ENCODE results near the gene NDUFAF2. TPM values are rescaled to one million over a fixed set of nuclear protein-coding genes. Genes with fewer than 3 reads are reported as not detected.
A peak's percentile ranks its signal among the peaks of the same experiment; 100 is the strongest.
"Not testable (repeated sequence)": the region's sequence is repeated elsewhere in the genome, so short reads cannot be mapped to it uniquely, and the experiment has no call there.

Gene NDUFAF2
- total and polyA plus RNA-seq, 7 donors, result 32.1 to 87.2 (median 57.4) TPM

DNA sequence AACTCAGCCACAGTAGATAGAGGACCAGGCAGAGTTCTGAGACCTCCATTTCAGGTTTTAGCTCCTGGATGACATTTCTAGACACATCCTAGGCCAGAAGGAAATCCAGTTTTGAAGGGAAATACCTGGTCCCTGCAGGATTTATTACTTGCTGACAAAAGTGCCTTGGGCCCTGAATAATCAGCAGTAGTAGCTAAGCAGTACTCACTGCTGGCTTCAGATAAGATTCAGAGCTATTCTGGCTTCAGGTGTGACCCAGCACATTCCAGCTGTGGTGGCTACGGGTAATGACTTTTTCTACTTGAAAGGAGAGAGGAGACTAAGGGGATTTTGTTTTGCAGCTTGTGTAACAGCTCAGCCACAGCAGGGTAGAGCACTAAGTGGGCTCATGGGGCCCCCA lies 34.0 kb downstream of the NDUFAF2 start:
- no peak overlapping the region for H3K4me3 ChIP-seq
- ATAC-seq (peak in 1 of 4 donors; percentile 27), DNase-seq (no peak)
- peaks cover 16% of the 10 kb centered on the region for H3K4me1 ChIP-seq
- intact Hi-C loops (cut with DNase I), result no loop called here
- no peaks in the 10 kb centered on the region for H3K36me3 ChIP-seq (ENCODE audit: insufficient read depth in 1 of 2, low read depth in 1 of 2)
- TF ChIP-seq, protein P1, sequence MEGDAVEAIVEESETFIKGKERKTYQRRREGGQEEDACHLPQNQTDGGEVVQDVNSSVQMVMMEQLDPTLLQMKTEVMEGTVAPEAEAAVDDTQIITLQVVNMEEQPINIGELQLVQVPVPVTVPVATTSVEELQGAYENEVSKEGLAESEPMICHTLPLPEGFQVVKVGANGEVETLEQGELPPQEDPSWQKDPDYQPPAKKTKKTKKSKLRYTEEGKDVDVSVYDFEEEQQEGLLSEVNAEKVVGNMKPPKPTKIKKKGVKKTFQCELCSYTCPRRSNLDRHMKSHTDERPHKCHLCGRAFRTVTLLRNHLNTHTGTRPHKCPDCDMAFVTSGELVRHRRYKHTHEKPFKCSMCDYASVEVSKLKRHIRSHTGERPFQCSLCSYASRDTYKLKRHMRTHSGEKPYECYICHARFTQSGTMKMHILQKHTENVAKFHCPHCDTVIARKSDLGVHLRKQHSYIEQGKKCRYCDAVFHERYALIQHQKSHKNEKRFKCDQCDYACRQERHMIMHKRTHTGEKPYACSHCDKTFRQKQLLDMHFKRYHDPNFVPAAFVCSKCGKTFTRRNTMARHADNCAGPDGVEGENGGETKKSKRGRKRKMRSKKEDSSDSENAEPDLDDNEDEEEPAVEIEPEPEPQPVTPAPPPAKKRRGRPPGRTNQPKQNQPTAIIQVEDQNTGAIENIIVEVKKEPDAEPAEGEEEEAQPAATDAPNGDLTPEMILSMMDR (IDR thresholded peaks at IDR 0.05), result no peak
- H3K9me3 ChIP-seq, result no peaks in the 10 kb centered on the region
- 37 to 50% (median 47%) methylated on average over 1 of the region's 1 CpG for WGBS, 3 donors
- H3K27ac ChIP-seq, result no peak overlapping the region
- H3K27me3 ChIP-seq (ENCODE audit: insufficient read depth in 3 of 3, low read length in 2 of 3), result no peaks in the 10 kb centered on the region

DNA sequence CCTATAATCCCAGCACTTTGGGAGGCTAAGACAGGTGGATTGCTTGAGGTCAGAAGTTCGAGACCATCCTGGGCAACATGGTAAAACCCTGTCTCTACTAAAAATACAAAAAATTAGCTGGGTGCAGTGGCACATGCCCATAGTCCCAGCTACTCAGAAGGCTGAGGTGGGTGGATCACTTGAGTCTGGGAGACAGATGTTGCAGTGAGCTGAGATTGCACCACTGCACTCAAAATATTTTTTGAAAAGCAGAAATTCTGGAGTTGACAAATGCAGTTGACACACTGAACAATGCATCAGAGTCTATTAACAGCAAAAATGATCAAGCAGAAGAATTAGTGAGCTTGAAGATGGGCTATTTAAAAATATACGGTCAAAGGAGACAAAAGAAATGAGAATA lies 35.5 kb downstream of the NDUFAF2 start:
- Histone ChIP-seq H3K9me3 (no peaks in the 10 kb centered on the region), H3K27me3 (ENCODE audit: insufficient read depth in 3 of 3, low read length in 2 of 3) (no peaks in the 10 kb centered on the region), H3K4me1 (peaks cover 14% of the 10 kb centered on the region), H3K27ac (no peak overlapping the region), H3K36me3 (ENCODE audit: insufficient read depth in 1 of 2, low read depth in 1 of 2) (no peaks in the 10 kb centered on the region), H3K4me3 (no peak overlapping the region)
- intact Hi-C loops (cut with DNase I), result no loop called here
- ATAC-seq, result no peak
- TF ChIP-seq, protein P1 (IDR thresholded peaks at IDR 0.05), result no peak
- no peak for DNase-seq
- 98 to 100% (median 99%) methylated on average over 2 of the region's 2 CpGs for WGBS, 3 donors

DNA sequence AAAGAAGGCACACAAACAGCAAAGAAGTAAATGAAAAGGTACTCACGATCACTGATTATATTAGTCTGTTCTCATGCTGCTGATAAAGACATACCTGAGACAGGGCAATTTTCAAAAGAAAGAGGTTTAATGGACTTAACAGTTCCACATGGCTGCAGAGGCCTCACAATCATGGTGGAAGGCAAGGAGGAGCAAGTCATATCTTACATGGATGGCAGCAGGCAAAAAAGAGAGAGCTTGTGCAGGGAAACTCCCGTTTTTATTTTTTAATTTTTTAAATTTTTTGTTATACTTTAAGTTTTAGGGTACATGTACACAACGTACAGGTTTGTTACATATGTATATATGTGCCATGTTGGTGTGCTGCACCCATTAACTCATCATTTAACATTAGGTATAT lies 37.1 kb downstream of the NDUFAF2 start:
- DNase-seq; H3K9me3 ChIP-seq; H3K4me1 ChIP-seq; intact Hi-C loops (cut with DNase I); H3K27me3 ChIP-seq (ENCODE audit: insufficient read depth in 3 of 3, low read length in 2 of 3); ATAC-seq; H3K36me3 ChIP-seq (ENCODE audit: insufficient read depth in 1 of 2, low read depth in 1 of 2); H3K4me3 ChIP-seq; H3K27ac ChIP-seq: not testable (repeated sequence)
- 98 to 100% (median 99%) methylated on average over 3 of the region's 3 CpGs for WGBS, 3 donors

DNA sequence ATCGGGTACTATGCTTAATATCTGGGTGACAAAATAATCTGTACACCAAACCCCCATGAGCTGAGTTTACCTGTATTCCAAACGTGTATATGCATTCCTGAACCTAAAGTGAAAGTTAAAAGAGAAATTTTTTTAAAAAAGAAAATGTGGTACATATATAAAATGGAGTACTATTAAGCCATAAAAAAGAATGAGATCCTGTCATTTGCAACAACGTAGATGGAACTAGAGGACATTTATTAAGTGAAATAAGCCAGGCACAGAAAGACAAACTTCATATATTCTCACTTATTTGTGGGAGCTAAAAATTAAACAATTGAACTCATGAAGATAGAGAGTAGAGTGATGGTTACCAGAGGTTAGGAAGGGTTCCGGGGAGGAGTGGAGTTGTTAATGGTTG lies 44.8 kb downstream of the NDUFAF2 start:
- Histone ChIP-seq H3K36me3 (ENCODE audit: insufficient read depth in 1 of 2, low read depth in 1 of 2) (no peaks in the 10 kb centered on the region), H3K9me3 (peaks cover 13% of the 10 kb centered on the region), H3K4me3 (no peak overlapping the region), H3K27ac (no peak overlapping the region), H3K4me1 (peaks cover 17% of the 10 kb centered on the region), H3K27me3 (ENCODE audit: insufficient read depth in 3 of 3, low read length in 2 of 3) (no peaks in the 10 kb centered on the region)
- ATAC-seq (no peak), DNase-seq (no peak)
- TF ChIP-seq, protein P1 (IDR thresholded peaks at IDR 0.05), result no peak
- WGBS, 3 donors, result 75 to 94% (median 91%) methylated on average over 4 of the region's 4 CpGs
- intact Hi-C loops (cut with DNase I), result no loop called here

DNA sequence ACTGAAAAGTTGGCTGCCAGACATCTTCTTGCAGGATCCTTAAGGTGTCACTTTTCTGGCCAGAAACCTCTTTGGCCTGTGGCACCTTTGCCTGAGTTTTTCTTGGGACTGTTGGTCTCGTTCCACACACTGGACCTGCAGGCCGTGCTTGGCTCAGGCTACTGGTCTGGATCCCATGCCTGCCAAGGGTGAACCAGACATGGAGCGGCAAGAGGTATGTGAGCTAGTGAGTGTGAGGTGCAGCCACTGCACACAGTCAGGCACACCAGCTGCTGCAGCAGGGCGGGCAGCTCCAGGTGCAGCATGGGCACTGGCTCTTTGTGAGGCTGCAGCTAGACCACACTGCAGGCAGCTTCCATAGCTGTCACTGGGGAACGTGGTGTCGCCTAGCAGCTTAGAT lies 47.9 kb downstream of the NDUFAF2 start:
- Histone ChIP-seq H3K27ac (no peak overlapping the region), H3K36me3 (ENCODE audit: insufficient read depth in 1 of 2, low read depth in 1 of 2) (no peaks in the 10 kb centered on the region), H3K4me1 (peaks cover 13% of the 10 kb centered on the region), H3K27me3 (ENCODE audit: insufficient read depth in 3 of 3, low read length in 2 of 3) (no peaks in the 10 kb centered on the region), H3K4me3 (no peak overlapping the region), H3K9me3 (peaks cover 6% of the 10 kb centered on the region)
- DNase-seq (peak in 1 of 2 donors; percentile 54), ATAC-seq (peak; percentile 47 to 84 (median 74))
- WGBS, 3 donors, result 31 to 70% (median 42%) methylated on average over 6 of the region's 6 CpGs
- intact Hi-C loops (cut with DNase I), result no loop called here
- TF ChIP-seq, protein P1 (IDR thresholded peaks at IDR 0.05), result no peak

Data from psoas muscle (tissue), 8 donors.